Upper lobe of left lung (tissue), 6 donors: ENCODE measurements around the gene ZDHHC8. TPM values are rescaled to one million over a fixed set of nuclear protein-coding genes. Genes with fewer than 3 reads are reported as not detected.

ENCODE experiments used
- ATAC-seq, 2 donors: fragments of 200-7000 bp; cut with Tn5 transposase; one replicate each; pipeline ENCODE4 v1.9.1; 2022; ENCODE audit warnings: mild to moderate bottlenecking in 2 of 2, moderate library complexity in 2 of 2; ENCODE audit not compliant: low FRiP score in 2 of 2
- DNase-seq, 2 donors: peaks; one replicate each; pipeline ENCODE4 v3.0.0-alpha.2; 2019 to 2020
- H3K27ac ChIP-seq, 4 donors: fragments of 200-600 bp; sonication (generic); one replicate each; pipeline ENCODE4 v1.5.1; 2016 to 2019
- H3K27me3 ChIP-seq, 4 donors: fragments of 200-600 bp; sonication (generic); one replicate each; pipeline ENCODE4 v1.5.1; 2017 to 2019
- H3K36me3 ChIP-seq, 4 donors: fragments of 200-600 bp; sonication (generic); one replicate each; pipeline ENCODE4 v1.5.1; 2016 to 2019
- H3K4me1 ChIP-seq, 4 donors: fragments of 200-600 bp; sonication (generic); one replicate each; pipeline ENCODE4 v1.5.1; 2018 to 2019
- H3K4me3 ChIP-seq, 4 donors: fragments of 200-600 bp; sonication (generic); one replicate each; pipeline ENCODE4 v1.5.1; 2017 to 2019; ENCODE audit warnings: mild to moderate bottlenecking in 2 of 4, moderate library complexity in 1 of 4
- H3K9me3 ChIP-seq, 4 donors: fragments of 200-600 bp; sonication (generic); one replicate each; pipeline ENCODE4 v1.5.1; 2018 to 2019
- EP300 ChIP-seq, 4 donors: sonication (generic); formaldehyde crosslinking; IDR thresholded peaks; one replicate each; pipeline ENCODE4 v1.5.1; 2017; ENCODE audit warnings: antibody characterized with exemption in 4 of 4, control low read depth in 2 of 4
- POLR2A ChIP-seq, 4 donors: fragments of 450-650 bp; IDR thresholded peaks; one replicate each; pipeline ENCODE4 v1.5.1; 2016 to 2017; ENCODE audit warnings: antibody characterized with exemption in 4 of 4, mild to moderate bottlenecking in 2 of 4
- POLR2AphosphoS5 ChIP-seq, 2 donors: sonication (generic); formaldehyde crosslinking; IDR thresholded peaks; one replicate each; pipeline ENCODE4 v1.5.1; 2017; ENCODE audit warnings: antibody characterized with exemption in 2 of 2
- WGBS, 2 donors: methylation state at CpG; one replicate each; pipeline ENCODE4 v1.1.5; 2017 to 2018; 5-methylcytosine and 5-hydroxymethylcytosine counted together
- total RNA-seq, 6 donors: library from RNA; depleted of rRNA in 4 of 6; stranded (reverse); fragments of >200 nt in 4 of 6; gene quantifications; one replicate each; pipeline versions ENCODE4 v1.1.0 to v1.2.1, GENCODE V29; 2016 to 2021
- TF ChIP-seq, protein P1 (sequence below), 6 experiments: fragments of 450-650 bp in 4 of 6; fragments of 200-600 bp in 2 of 6; sonication (generic) in 2 of 6; IDR thresholded peaks; one replicate each; pipeline ENCODE4 v1.5.1; 2016 to 2019; ENCODE audit warnings: antibody characterized with exemption in 6 of 6
- donor health status: DM: no; HTN: no; CAD: no; lungs with moderate emphysema.
- donor health status: DM: no; HTN: yes; CAD: no; lungs with severe emphysema.

Gene ZDHHC8
- total RNA-seq, 6 donors from 2014 or later: 19.5 to 87.1 (median 63.9) TPM

GRCh38 chr22:20108757-20109230 lies 22.8 kb upstream of the ZDHHC8 start:
- Histone ChIP-seq H3K4me3 (no peak overlapping the region), H3K36me3 (peaks cover 27 to 97% (median 85%) of the 10 kb centered on the region in 4 donors), H3K27ac (no peak overlapping the region), H3K4me1 (no peaks in the 10 kb centered on the region), H3K27me3 (no peaks in the 10 kb centered on the region), H3K9me3 (no peaks in the 10 kb centered on the region)
- DNase-seq: peak in 1 of 2 donors; percentile 70
- TF ChIP-seq POLR2A (IDR thresholded peaks at IDR 0.05) (no peak), EP300 (IDR thresholded peaks at IDR 0.05) (no peak), POLR2AphosphoS5 (IDR thresholded peaks at IDR 0.05) (no peak)
- TF ChIP-seq, protein P1, sequence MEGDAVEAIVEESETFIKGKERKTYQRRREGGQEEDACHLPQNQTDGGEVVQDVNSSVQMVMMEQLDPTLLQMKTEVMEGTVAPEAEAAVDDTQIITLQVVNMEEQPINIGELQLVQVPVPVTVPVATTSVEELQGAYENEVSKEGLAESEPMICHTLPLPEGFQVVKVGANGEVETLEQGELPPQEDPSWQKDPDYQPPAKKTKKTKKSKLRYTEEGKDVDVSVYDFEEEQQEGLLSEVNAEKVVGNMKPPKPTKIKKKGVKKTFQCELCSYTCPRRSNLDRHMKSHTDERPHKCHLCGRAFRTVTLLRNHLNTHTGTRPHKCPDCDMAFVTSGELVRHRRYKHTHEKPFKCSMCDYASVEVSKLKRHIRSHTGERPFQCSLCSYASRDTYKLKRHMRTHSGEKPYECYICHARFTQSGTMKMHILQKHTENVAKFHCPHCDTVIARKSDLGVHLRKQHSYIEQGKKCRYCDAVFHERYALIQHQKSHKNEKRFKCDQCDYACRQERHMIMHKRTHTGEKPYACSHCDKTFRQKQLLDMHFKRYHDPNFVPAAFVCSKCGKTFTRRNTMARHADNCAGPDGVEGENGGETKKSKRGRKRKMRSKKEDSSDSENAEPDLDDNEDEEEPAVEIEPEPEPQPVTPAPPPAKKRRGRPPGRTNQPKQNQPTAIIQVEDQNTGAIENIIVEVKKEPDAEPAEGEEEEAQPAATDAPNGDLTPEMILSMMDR (IDR thresholded peaks at IDR 0.05): no peak
- ATAC-seq: no peak
- 80 to 97% methylated on average over 8 to 10 of the region's 12 CpGs for WGBS, 2 donors

DNA sequence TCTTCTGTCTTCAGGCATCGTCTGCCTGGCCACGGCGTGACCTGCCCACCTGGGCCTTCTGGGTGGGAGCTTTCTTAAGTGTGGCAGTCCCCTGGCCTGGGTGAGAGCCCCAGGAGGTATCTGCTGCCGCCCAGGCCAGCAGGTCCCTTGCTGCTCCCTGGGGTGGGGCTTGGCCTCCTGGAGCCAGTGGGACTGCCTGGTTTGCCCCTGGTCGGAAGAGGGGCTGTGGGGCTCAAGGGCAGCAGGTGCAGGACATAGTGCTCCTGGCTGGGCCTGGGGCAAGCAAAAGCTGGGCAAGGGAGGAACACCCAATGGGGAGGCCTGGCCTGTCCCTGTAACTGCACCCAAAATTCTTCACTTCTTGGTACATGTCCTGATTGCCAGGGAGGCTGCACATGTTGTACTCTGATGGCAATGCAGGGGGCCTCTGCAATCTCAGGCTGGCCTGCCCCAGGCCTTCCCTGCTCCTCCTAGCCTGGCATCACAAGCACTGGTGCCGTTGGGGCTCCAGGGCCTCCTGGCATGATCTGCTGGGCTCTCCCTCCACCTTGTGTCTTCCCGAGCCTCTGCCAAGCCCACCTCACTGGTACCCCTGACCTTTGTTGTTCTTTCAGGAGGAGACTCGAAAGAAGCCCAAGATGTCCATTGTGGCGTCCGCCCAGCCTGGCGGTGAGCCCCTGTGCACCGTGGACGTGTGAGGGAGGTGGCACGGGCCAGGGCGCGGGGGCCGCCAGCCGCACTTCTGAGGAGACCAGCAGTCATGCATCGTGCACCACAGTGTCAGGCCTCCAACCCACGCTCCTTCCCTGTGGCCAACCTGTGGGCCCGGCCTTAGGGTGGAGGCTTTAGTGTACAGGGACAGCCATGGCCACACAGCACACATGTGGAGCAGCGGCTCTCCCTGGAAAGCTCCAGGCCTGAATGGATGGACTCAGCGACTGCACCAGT lies 21.9 kb upstream of the ZDHHC8 start:
- Histone ChIP-seq H3K27me3 (no peaks in the 10 kb centered on the region), H3K4me1 (no peaks in the 10 kb centered on the region), H3K27ac (no peak overlapping the region), H3K36me3 (peaks cover 30 to 100% (median 87%) of the 10 kb centered on the region in 4 donors), H3K4me3 (no peak overlapping the region), H3K9me3 (no peaks in the 10 kb centered on the region)
- ATAC-seq (no peak), DNase-seq (peak in 1 of 2 donors; percentile 85)
- WGBS, 2 donors: 87 to 92% methylated on average over 12 to 19 of the region's 23 CpGs
- TF ChIP-seq EP300 (IDR thresholded peaks at IDR 0.05) (no peak), POLR2A (IDR thresholded peaks at IDR 0.05) (no peak), POLR2AphosphoS5 (IDR thresholded peaks at IDR 0.05) (no peak)
- TF ChIP-seq, protein P1 (IDR thresholded peaks at IDR 0.05): no peak

DNA sequence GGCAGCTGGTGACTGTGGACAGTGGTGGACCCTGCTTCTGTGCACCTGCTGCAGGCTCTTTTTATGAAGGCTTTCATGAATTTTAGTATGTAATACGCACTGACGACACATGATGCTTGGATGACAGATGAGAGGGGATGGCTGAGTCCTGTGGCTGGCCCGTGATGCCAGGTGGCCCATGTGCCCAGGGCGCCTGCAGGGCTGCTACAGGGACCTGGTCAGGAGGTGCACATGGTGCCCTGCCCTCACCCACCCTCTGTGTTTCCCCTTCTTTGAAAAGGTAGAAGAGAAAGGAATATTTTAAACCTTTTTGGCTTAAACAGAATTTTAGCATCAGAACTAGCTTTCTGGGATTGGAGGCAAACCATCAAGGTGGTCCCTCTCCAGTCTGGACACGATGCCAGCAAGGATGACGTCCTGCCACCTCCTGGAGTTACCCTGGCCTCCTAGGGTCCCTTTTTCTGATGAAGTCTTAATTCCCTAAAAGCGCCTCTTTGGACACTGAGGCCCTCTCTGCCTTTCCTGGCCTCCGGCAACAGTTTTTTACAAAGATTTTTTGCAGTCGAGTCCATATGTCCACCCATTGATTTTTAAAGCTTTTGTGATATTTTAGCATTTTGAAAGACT lies 21.1 kb upstream of the ZDHHC8 start:
- 90 to 92% methylated on average over 9 of the region's 9 CpGs for WGBS, 2 donors
- H3K9me3 ChIP-seq: no peaks in the 10 kb centered on the region
- no peaks in the 10 kb centered on the region for H3K27me3 ChIP-seq
- ATAC-seq (no peak), DNase-seq (peak in 1 of 2 donors; percentile 72)
- no peak for TF ChIP-seq POLR2AphosphoS5 (IDR thresholded peaks at IDR 0.05)
- TF ChIP-seq EP300 (IDR thresholded peaks at IDR 0.05): no peak
- TF ChIP-seq, protein P1 (IDR thresholded peaks at IDR 0.05): no peak
- TF ChIP-seq POLR2A (IDR thresholded peaks at IDR 0.05): no peak
- H3K36me3 ChIP-seq: peaks cover 30 to 100% (median 83%) of the 10 kb centered on the region in 4 donors
- H3K27ac ChIP-seq: no peak overlapping the region
- peaks cover 1 to 6% (median 3%) of the 10 kb centered on the region in 4 donors for H3K4me1 ChIP-seq
- H3K4me3 ChIP-seq: no peak overlapping the region

DNA sequence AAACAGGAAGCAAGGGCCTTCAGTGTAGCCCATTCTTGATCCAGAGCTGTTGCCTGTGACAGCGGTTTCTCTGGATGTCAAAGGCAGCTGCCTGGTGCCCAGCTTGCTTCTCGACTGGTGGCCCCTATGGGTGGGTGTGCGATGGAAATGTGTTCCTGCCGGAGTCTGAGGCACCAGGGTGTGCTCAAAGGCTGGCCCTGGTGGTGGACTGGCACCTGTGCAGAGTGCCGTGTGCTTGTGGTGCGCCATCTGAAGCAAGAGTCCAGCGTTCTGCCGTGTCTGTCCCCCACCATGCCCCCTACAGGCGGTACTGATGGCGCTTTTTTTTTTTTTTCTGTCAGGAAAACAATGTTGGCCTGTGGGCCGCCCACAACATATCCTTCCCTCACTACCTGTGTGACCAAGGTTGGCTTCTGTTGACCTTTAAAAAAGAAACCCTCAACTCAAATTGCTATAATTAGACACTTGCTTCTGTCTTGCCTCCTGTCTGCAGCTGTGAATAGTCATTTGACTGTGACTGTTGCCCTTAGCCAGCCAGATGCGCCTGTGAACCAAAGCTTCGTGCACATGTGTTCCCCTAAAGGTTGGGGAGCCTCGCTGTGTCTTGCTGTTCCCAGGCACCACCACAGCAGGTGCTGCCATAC lies 20.4 kb upstream of the ZDHHC8 start:
- H3K27ac ChIP-seq: no peak overlapping the region
- TF ChIP-seq EP300 (IDR thresholded peaks at IDR 0.05) (no peak), POLR2AphosphoS5 (IDR thresholded peaks at IDR 0.05) (no peak), POLR2A (IDR thresholded peaks at IDR 0.05) (no peak)
- TF ChIP-seq, protein P1 (IDR thresholded peaks at IDR 0.05): peak in 1 of 6 experiments; percentile 15
- H3K4me1 ChIP-seq: peaks cover 8 to 13% (median 10%) of the 10 kb centered on the region in 4 donors
- no peak for ATAC-seq
- H3K9me3 ChIP-seq: no peaks in the 10 kb centered on the region
- 60 to 68% methylated on average over 8 to 14 of the region's 14 CpGs for WGBS, 2 donors
- H3K4me3 ChIP-seq: no peak overlapping the region
- H3K36me3 ChIP-seq: peaks cover 25 to 99% (median 76%) of the 10 kb centered on the region in 4 donors
- H3K27me3 ChIP-seq: no peaks in the 10 kb centered on the region
- peak in 1 of 2 donors; percentile 22 for DNase-seq
